ENCODE results near the gene GJA10.
"Not testable (repeated sequence)": the region's sequence is repeated elsewhere in the genome, so short reads cannot be mapped to it uniquely, and the experiment has no call there.

Gene GJA10

GRCh38 chr6:89894169-89894568 is at the start of gene GJA10:
Gene GJA10, plus strand, starts transcription at chr6:89894469. Its CDS starts 0 bp downstream, at chr6:89894469.
- Histone ChIP-seq H3K27me3 (peaks cover 75% of the 10 kb centered on the region), H3K36me3 (no peaks in the 10 kb centered on the region), H3K27ac (no peak within 1 kb of the TSS), H3K4me1 (ENCODE audit: control insufficient read depth in 1 of 2, insufficient read depth in 1 of 2, low read depth in 1 of 2, low read length in 1 of 2) (no peaks in the 10 kb centered on the region), H3K4me3 (ENCODE audit: low read depth in 1 of 2, low read length in 1 of 2) (no peak within 1 kb of the TSS), H3K9me3 (no peaks in the 10 kb centered on the region)
- no peak for TF ChIP-seq CTCF (IDR thresholded peaks at IDR 0.05)

GRCh38 chr6:89847513-89847912 is 46.8 kb upstream of the GJA10 start:
- not testable (repeated sequence) for H3K27ac ChIP-seq; H3K4me3 ChIP-seq (ENCODE audit: low read depth in 1 of 2, low read length in 1 of 2); H3K27me3 ChIP-seq; H3K9me3 ChIP-seq; H3K4me1 ChIP-seq (ENCODE audit: control insufficient read depth in 1 of 2, insufficient read depth in 1 of 2, low read depth in 1 of 2, low read length in 1 of 2)
- peaks cover 34% of the 10 kb centered on the region for H3K36me3 ChIP-seq

GRCh38 chr6:89853068-89853467 is 41.2 kb upstream of the GJA10 start:
- Histone ChIP-seq H3K27ac (no peak overlapping the region), H3K4me1 (ENCODE audit: control insufficient read depth in 1 of 2, insufficient read depth in 1 of 2, low read depth in 1 of 2, low read length in 1 of 2) (no peaks in the 10 kb centered on the region), H3K36me3 (peaks cover 76% of the 10 kb centered on the region), H3K4me3 (ENCODE audit: low read depth in 1 of 2, low read length in 1 of 2) (no peak overlapping the region), H3K9me3 (no peaks in the 10 kb centered on the region), H3K27me3 (no peaks in the 10 kb centered on the region)
- TF ChIP-seq CTCF (IDR thresholded peaks at IDR 0.05): no peak

- H3K27ac ChIP-seq: no peak overlapping the region
- H3K36me3 ChIP-seq: peaks cover 90% of the 10 kb centered on the region
- no peaks in the 10 kb centered on the region for H3K4me1 ChIP-seq (ENCODE audit: control insufficient read depth in 1 of 2, insufficient read depth in 1 of 2, low read depth in 1 of 2, low read length in 1 of 2)
- H3K27me3 ChIP-seq: no peaks in the 10 kb centered on the region
- TF ChIP-seq CTCF (IDR thresholded peaks at IDR 0.05): no peak
- no peak overlapping the region for H3K4me3 ChIP-seq (ENCODE audit: low read depth in 1 of 2, low read length in 1 of 2)
- H3K9me3 ChIP-seq: no peaks in the 10 kb centered on the region
Observed at GRCh38 chr6:89858041-89858440, 36.2 kb upstream of the GJA10 start.

GRCh38 chr6:89859744-89860143 is 34.5 kb upstream of the GJA10 start:
- no peak overlapping the region for H3K27ac ChIP-seq
- no peaks in the 10 kb centered on the region for H3K27me3 ChIP-seq
- H3K4me1 ChIP-seq (ENCODE audit: control insufficient read depth in 1 of 2, insufficient read depth in 1 of 2, low read depth in 1 of 2, low read length in 1 of 2): no peaks in the 10 kb centered on the region
- H3K4me3 ChIP-seq (ENCODE audit: low read depth in 1 of 2, low read length in 1 of 2): no peak overlapping the region
- no peak for TF ChIP-seq CTCF (IDR thresholded peaks at IDR 0.05)
- H3K9me3 ChIP-seq: no peaks in the 10 kb centered on the region
- H3K36me3 ChIP-seq: peaks cover 73% of the 10 kb centered on the region

- TF ChIP-seq CTCF (IDR thresholded peaks at IDR 0.05): no peak
- Histone ChIP-seq H3K4me3 (ENCODE audit: low read depth in 1 of 2, low read length in 1 of 2) (no peak overlapping the region), H3K27me3 (no peaks in the 10 kb centered on the region), H3K9me3 (no peaks in the 10 kb centered on the region), H3K27ac (no peak overlapping the region), H3K4me1 (ENCODE audit: control insufficient read depth in 1 of 2, insufficient read depth in 1 of 2, low read depth in 1 of 2, low read length in 1 of 2) (no peaks in the 10 kb centered on the region), H3K36me3 (peaks cover 61% of the 10 kb centered on the region)
Observed at GRCh38 chr6:89862273-89862672, 32.0 kb upstream of the GJA10 start.

Measured in neutrophil (primary cell).